Astrocyte (in vitro differentiated cells and primary cell): ENCODE results near the gene SLITRK3. TPM values are rescaled to one million over a fixed set of nuclear protein-coding genes. Genes with fewer than 3 reads are reported as not detected.

Experiments
- DNase-seq: peaks from one replicate; pipeline ENCODE4 v3.0.0-alpha.2; 2010; ENCODE audit warnings: low read depth
- FAIRE-seq: peaks from 2 replicates; lab custom pipeline; 2011; peaks lifted over from hg19 to GRCh38; lab: Jason Lieb, UNC
- H2AFZ ChIP-seq: 2 replicates; pipeline ENCODE4 v1.6.0; 2012; ENCODE audit warnings: low read depth, low read length, inconsistent platforms
- H3K27ac ChIP-seq: 2 replicates; pipeline ENCODE4 v1.5.1; 2011; ENCODE audit warnings: low read depth, low read length, inconsistent platforms
- H3K27me3 ChIP-seq: 2 replicates; pipeline ENCODE4 v1.6.0; 2011; ENCODE audit warnings: low read length, inconsistent platforms; ENCODE audit not compliant: insufficient read depth
- H3K36me3 ChIP-seq: 2 replicates; pipeline ENCODE4 v1.5.1; 2011; ENCODE audit warnings: low read length, inconsistent platforms; ENCODE audit not compliant: insufficient read depth
- H3K4me1 ChIP-seq: 2 replicates; pipeline ENCODE4 v1.5.1; 2011; ENCODE audit warnings: low read length, inconsistent platforms; ENCODE audit not compliant: insufficient read depth
- H3K4me2 ChIP-seq: 2 replicates; pipeline ENCODE4 v1.6.0; 2012; ENCODE audit warnings: low read length, inconsistent platforms
- H3K4me3 ChIP-seq: 2 replicates; pipeline ENCODE4 v1.5.1; 2011; ENCODE audit warnings: low read depth, mild to moderate bottlenecking, low read length, inconsistent platforms; ENCODE audit not compliant: insufficient read depth
- H3K79me2 ChIP-seq: 2 replicates; pipeline ENCODE4 v1.6.0; 2012; ENCODE audit warnings: mild to moderate bottlenecking, low read length, inconsistent platforms; ENCODE audit not compliant: insufficient read depth
- H3K9ac ChIP-seq: 2 replicates; pipeline ENCODE4 v1.6.0; 2012; ENCODE audit warnings: mild to moderate bottlenecking, low read length, inconsistent platforms
- H3K9me3 ChIP-seq: 2 replicates; pipeline ENCODE4 v1.5.1; 2012; ENCODE audit warnings: low read depth, mild to moderate bottlenecking, low read length, inconsistent platforms; ENCODE audit not compliant: insufficient read depth
- H4K20me1 ChIP-seq: 2 replicates; pipeline ENCODE4 v1.6.0; 2012; ENCODE audit warnings: low read length, inconsistent platforms; ENCODE audit not compliant: insufficient read depth
- H3K27ac Mint-ChIP-seq: one replicate; pipeline ENCODE4 v1.8.0; 2021; ENCODE audit warnings: mild to moderate bottlenecking, mixed read lengths; ENCODE audit not compliant: unreplicated experiment
- H3K27me3 Mint-ChIP-seq: one replicate; pipeline ENCODE4 v1.8.0; 2021; ENCODE audit warnings: low read depth, mixed read lengths; ENCODE audit not compliant: unreplicated experiment
- H3K36me3 Mint-ChIP-seq: one replicate; pipeline ENCODE4 v1.8.0; 2021; ENCODE audit warnings: low read depth, mixed read lengths; ENCODE audit not compliant: unreplicated experiment
- H3K4me1 Mint-ChIP-seq: one replicate; pipeline ENCODE4 v1.8.0; 2021; ENCODE audit warnings: low read depth, mixed read lengths; ENCODE audit not compliant: unreplicated experiment
- H3K4me3 Mint-ChIP-seq: one replicate; pipeline ENCODE4 v1.8.0; 2021; ENCODE audit warnings: mild to moderate bottlenecking, moderate library complexity, mixed read lengths; ENCODE audit not compliant: unreplicated experiment
- H3K9me3 Mint-ChIP-seq: one replicate; pipeline ENCODE4 v1.8.0; 2021; ENCODE audit warnings: mild to moderate bottlenecking, mixed read lengths; ENCODE audit not compliant: unreplicated experiment
- CTCF ChIP-seq: IDR thresholded peaks from 2 replicates; pipeline ENCODE4 v1.5.1; 2011; ENCODE audit warnings: low read depth, mild to moderate bottlenecking, inconsistent platforms, low read length, moderate library complexity; ENCODE audit not compliant: insufficient read depth
- EZH2 ChIP-seq: IDR thresholded peaks from 2 replicates; pipeline ENCODE4 v1.6.1; 2012; ENCODE audit warnings: mild to moderate bottlenecking, low read length, inconsistent platforms; ENCODE audit not compliant: insufficient read depth
- total RNA-seq: library from RNA; stranded (reverse); gene quantifications from 2 replicates; pipeline ENCODE4 v1.2.1, GENCODE V29; 2021

SLITRK3 gene
- total RNA-seq, 1 donor from 2014 or later, result 0.07 TPM

- H3K27me3 ChIP-seq, result no peaks in the 10 kb centered on the region
- H3K36me3 ChIP-seq, result no peaks in the 10 kb centered on the region
- FAIRE-seq (peak; percentile 54), DNase-seq (peak; percentile 10)
- Mint-ChIP-seq H3K4me1 (no peaks in the 10 kb centered on the region), H3K4me3 (no peak overlapping the region), H3K27ac (no peak overlapping the region), H3K9me3 (no peaks in the 10 kb centered on the region), H3K36me3 (no peaks in the 10 kb centered on the region), H3K27me3 (peaks cover 2% of the 10 kb centered on the region)
- no peaks in the 10 kb centered on the region for H3K9me3 ChIP-seq
- no peaks in the 10 kb centered on the region for H3K79me2 ChIP-seq
- H3K27ac ChIP-seq, result no peak overlapping the region
- no peak for TF ChIP-seq EZH2
- peak; percentile 88 for TF ChIP-seq CTCF
- H2AFZ ChIP-seq, result no peak overlapping the region
- H3K4me1 ChIP-seq, result no peaks in the 10 kb centered on the region
- no peak overlapping the region for H3K4me3 ChIP-seq
- H3K4me2 ChIP-seq, result no peak overlapping the region
- H3K9ac ChIP-seq, result no peak overlapping the region
- H4K20me1 ChIP-seq, result no peaks in the 10 kb centered on the region
Measured at GRCh38 chr3:165185707-165186327, 10.4 kb downstream of the SLITRK3 start.

- Histone ChIP-seq H3K4me1 (no peaks in the 10 kb centered on the region), H2AFZ (no peak overlapping the region), H4K20me1 (no peaks in the 10 kb centered on the region), H3K4me3 (no peak overlapping the region), H3K4me2 (no peak overlapping the region), H3K36me3 (no peaks in the 10 kb centered on the region), H3K27me3 (no peaks in the 10 kb centered on the region), H3K9ac (no peak overlapping the region), H3K27ac (no peak overlapping the region), H3K9me3 (no peaks in the 10 kb centered on the region), H3K79me2 (no peaks in the 10 kb centered on the region)
- no peaks in the 10 kb centered on the region for H3K9me3 Mint-ChIP-seq
- H3K4me3 Mint-ChIP-seq, result no peak overlapping the region
- no peaks in the 10 kb centered on the region for H3K36me3 Mint-ChIP-seq
- TF ChIP-seq EZH2 (no peak), CTCF (no peak)
- no peak overlapping the region for H3K27ac Mint-ChIP-seq
- FAIRE-seq, result no peak
- no peaks in the 10 kb centered on the region for H3K4me1 Mint-ChIP-seq
- no peak for DNase-seq
- H3K27me3 Mint-ChIP-seq, result no peaks in the 10 kb centered on the region
Measured at GRCh38 chr3:165181556-165181955, 14.6 kb downstream of the SLITRK3 start.

GRCh38 chr3:165170236-165170635 is 25.9 kb downstream of the SLITRK3 start:
- no peak overlapping the region for H3K27ac Mint-ChIP-seq
- H3K36me3 ChIP-seq, result no peaks in the 10 kb centered on the region
- H3K4me3 ChIP-seq, result no peak overlapping the region
- H3K9me3 Mint-ChIP-seq, result peaks cover 9% of the 10 kb centered on the region
- no peak for TF ChIP-seq CTCF
- TF ChIP-seq EZH2, result no peak
- H3K4me2 ChIP-seq, result no peak overlapping the region
- no peak overlapping the region for H3K9ac ChIP-seq
- H3K4me1 ChIP-seq, result no peaks in the 10 kb centered on the region
- no peak for DNase-seq
- no peaks in the 10 kb centered on the region for H3K4me1 Mint-ChIP-seq
- H2AFZ ChIP-seq, result no peak overlapping the region
- H3K4me3 Mint-ChIP-seq, result no peak overlapping the region
- no peaks in the 10 kb centered on the region for H3K36me3 Mint-ChIP-seq
- no peaks in the 10 kb centered on the region for H3K27me3 ChIP-seq
- H3K9me3 ChIP-seq, result no peaks in the 10 kb centered on the region
- H4K20me1 ChIP-seq, result no peaks in the 10 kb centered on the region
- no peaks in the 10 kb centered on the region for H3K27me3 Mint-ChIP-seq
- no peak overlapping the region for H3K27ac ChIP-seq
- no peaks in the 10 kb centered on the region for H3K79me2 ChIP-seq
- no peak for FAIRE-seq
